ENCODE results near the gene PSMB7.

Gene PSMB7

GRCh38 chr9:124355039-124355940 is 60.0 kb downstream of the PSMB7 start:
- DNase-seq = no peak

- no peak for DNase-seq
These were observed 60.8 kb downstream of the PSMB7 start for GRCh38 chr9:124354346-124355038.

GRCh38 chr9:124353811-124354274 is 61.4 kb downstream of the PSMB7 start:
- DNase-seq = no peak

DNA sequence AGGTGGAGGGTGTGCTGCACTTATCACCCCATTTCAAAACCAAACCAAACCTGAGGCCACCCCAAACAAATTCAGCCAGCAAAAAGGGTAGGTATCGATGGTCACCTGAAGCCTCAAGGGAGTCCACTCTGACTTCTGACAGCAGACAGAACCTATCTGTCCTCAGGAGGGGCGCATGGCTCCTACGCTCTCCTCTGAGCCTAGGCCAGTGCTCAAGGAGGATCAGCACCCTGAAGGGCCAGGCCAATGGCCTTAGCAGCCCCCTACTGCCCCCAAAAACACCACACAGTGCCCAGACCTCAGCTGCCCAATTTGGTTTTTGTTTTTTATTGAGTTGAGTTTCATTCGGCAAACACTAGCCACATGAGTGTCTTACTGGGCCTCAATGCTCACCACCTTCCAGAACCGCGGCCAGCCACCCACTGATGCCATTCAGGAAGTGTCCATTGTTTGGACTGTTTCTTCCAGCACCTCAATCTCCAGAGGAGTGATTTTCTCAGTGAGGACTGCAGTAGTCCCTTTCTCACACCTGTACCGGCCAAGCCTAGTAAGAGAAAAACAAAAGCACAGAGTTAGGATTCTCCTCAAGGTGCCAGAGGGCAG is 62.0 kb downstream of the PSMB7 start:
- no peak for DNase-seq

DNA sequence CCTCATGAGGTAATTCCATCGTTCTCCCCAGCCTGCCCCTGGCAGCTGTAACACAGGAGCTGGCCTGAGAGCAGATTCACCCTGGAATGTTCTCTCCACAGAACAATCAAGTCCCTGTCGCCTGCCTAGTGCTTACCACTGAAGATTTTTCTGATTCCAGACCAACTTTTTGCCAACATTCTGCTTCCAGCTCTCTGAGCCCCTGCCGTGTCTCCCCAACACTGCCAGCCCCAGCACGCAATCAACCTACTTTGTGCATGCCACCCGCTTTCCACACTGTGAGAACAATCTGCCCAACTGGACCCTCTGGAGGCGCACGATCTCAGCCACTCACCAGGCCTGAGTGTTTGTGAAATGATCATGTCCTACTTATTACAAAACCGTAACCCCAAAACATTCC is 62.6 kb downstream of the PSMB7 start:
- DNase-seq = no peak

- DNase-seq = no peak
These were observed 63.4 kb downstream of the PSMB7 start for GRCh38 chr9:124351672-124352468.

DNA sequence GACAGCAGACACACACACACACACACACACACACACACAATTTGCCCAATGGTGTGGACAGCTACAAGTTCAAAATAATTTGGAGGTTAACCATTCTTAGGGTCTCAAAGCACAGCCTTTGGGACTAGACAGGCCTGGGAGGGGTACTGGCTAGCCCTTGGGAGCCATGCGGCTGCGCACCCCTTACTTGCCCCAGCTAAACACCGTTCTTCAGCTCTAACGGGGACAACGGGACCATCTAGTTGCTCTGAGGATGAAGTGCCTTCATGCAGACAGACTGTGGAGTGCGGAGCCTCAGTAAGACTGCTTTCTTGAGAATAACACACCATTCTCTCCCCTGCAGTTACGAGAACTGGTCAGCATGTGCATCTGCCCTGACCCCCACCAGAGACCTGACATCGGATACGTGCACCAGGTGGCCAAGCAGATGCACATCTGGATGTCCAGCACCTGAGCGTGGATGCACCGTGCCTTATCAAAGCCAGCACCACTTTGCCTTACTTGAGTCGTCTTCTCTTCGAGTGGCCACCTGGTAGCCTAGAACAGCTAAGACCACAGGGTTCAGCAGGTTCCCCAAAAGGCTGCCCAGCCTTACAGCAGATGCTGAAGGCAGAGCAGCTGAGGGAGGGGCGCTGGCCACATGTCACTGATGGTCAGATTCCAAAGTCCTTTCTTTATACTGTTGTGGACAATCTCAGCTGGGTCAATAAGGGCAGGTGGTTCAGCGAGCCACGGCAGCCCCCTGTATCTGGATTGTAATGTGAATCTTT is 64.6 kb downstream of the PSMB7 start:
- no peak for DNase-seq

GRCh38 chr9:124349675-124350493 is 65.4 kb downstream of the PSMB7 start:
- DNase-seq = no peak

GRCh38 chr9:124349267-124349666 is 66.0 kb downstream of the PSMB7 start:
- no peak for DNase-seq

- DNase-seq = no peak
These were observed 66.4 kb downstream of the PSMB7 start for GRCh38 chr9:124348831-124349230.

DNA sequence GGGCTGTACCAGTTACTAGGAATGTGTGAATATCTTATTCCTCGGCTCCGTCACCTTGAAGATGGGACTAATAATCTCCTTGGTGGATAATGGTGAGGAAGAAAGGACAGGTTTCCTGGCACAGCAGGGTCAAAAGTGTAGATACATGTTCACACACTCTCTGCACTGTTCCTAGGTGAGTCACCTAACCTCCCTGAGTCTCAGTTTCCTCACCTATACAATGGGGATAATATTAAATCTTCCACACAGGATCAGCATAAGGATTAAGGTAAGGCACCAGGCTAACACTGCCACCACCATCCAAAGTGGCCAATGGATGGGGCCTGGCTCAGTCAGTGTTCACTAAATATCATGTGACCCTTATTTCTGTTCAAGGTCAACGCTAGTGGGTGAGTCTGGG is 66.9 kb downstream of the PSMB7 start:
- no peak for DNase-seq

DNA sequence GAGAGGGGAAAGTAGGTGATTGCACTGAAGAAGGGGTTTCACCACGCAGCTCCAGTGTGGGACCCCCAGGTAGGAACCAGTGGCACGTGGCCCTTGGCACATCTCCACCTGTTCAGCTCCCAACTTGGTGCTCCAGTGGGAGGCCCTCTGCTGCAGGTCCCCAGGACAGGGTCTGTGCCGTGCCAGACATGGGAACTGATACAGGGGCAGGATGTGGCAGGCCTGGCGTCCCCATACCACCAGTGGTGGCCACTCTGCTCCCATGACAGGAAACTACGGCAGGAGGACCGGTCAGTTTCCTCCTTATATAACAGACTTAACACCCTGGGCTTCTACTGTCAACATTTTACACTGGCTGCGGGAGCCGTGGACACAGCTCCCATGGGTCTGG is 67.3 kb downstream of the PSMB7 start:
- DNase-seq = no peak

DNA sequence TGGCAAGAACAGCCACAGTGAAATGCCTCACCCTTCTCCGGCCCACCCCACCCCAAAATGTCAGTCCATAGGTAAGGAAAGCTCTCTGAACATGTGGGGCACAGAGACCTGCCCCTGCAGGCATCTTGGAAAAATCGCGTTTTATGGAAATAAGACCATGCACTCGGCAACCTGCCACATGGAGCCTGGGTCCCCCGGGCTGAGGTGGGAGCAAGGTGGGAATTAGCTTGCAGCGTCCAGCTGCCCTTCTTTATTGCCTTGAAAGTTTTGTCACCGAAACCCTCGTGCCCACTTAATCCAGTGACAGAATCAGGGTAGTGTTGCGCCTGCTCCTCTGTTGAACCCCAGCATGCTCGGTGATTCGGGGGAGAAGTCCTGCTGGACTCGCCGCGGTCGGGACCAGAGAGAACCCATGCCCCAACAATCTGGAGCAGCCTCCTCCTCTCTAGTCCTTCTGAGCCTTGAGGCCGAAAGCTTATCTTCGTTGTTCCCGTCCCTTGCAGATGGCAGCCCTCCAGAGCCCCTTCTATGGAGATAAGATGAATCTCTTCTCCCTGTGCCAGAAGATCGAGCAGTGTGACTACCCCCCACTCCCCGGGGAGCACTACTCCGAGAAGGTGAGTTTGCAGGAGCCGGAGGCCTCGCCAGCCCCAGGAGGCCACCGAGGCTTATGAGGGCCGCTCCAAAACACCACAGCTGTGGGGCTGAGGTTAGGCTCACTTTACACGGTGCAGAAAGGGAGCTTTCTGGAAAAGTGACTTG is 67.9 kb downstream of the PSMB7 start:
- DNase-seq = no peak

DNA sequence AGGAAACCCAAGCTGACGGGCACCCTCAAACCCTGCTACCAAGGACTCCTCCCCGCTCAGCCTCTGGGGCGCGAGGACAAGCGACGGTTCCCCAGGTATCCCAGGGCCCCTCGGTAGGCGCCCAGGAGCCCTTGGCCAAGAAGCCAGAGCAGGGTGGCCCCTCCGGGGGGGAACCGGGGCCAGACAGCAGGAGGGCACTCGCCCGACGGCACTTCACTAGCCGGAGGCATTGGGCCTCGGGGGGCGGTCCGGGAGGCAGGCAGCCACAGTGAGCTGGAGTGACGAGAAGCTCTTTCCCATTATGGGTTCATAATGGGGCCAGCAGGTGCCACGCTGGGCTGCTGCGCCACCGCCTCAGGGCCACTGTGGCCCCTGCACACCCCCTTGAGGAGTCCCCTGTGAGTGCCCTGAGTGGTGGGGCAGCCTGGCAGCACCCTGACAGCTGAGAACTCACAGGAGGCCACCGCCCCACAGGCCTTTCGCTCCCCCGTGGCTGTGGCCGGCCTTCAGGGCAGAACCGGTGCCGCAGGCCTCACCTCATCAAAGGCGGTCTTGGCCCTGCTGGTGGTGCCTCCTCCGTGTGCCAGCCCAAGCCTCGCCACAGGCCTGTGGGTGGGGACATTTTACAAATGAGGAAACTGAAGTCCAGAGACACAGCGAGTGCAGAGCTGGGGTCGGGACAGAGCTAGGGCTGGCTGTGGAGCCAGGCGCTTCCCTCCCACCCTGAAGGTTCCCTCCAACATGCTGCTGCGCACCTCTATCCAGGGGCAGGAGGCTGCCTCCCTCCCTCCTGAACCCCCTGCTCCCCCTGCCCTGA is 68.7 kb downstream of the PSMB7 start:
- DNase-seq = no peak

DNA sequence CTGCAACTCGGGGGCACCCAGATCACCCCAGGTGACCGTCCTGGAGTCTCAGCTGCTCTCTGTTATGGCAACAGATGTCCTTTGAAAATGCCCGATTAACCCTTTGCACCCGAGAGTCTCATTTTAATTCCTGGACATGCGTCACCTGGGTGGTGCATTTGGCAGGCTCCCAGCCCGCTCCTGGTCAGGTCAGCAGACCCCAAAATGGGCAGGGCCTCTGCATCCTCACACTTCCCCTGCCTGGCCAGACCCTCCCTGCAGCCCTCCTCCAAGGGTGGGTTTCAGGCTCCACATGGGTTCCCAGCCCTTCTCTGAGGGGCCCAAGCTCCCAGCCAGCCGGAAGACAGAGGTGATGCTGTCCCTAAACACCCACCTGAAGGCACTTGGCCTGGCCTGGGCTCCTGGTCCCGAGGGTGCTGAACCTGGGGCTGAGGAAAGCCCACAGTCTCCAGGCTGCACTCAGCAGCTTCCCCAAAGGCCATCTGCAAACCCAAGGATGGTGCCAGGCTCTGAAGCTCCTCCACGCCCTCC is 69.4 kb downstream of the PSMB7 start:
- DNase-seq = no peak

DNA sequence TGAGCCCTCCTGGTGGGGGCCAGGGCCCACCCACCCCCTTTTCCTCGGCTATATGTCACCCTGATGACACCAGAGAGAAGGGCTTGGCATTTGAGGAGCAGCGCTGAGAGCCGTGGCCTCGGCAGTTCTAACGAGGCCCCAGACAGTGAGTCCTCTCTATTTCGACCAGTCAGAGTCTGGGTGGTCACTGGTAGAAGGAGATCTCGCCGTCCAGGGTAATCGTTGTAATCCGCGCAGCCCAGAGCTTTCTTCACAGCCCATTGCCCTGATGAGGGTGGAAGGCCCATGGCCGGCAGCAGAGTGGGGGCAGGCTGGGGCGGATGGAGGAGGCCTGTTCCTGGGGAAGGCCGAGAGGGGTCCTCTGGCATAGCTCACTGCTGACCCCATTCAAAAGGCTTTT is 70.2 kb downstream of the PSMB7 start:
- no peak for DNase-seq

DNA sequence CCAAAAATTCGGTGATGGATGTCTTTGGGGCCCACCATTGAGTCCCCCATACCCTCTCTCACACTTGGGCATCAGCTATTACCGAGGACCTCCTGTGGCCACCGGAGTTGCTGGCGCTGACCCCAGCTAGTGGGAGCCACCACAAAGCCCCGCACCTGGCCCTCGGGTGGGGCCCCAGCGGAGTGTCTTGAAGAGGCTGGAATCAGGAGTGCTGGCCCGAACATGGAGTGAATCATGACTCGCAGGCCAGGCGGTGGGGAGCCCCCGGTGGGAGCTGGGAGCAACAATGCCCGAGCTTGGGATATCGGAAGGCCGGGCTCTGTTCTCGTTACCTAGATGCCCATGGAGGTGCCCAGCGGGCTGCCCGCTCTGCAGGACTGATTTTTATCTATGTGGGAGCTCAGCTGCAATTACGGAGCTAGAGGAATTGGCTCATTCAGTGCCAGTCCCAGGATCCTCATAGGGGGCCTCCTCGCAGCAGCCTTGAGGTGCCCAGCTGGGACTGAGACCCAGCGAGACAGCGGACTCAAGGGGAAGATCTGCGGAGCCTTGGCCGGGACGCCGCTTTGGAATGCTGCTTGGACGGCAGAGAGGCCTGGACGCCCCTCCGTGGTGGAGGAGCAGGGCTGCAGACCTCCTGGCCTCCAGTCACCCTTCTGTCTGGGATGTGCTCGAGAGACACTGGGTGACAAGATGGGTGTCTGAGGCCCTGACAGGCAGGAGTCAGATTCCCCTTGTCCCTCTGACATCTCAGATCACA is 70.8 kb downstream of the PSMB7 start:
- DNase-seq = no peak

GRCh38 chr9:124343533-124344290 is 71.5 kb downstream of the PSMB7 start:
- no peak for DNase-seq
